Thoracic aorta (tissue), 2 donors: ENCODE data around the gene SLC25A3. TPM values are rescaled to one million over a fixed set of nuclear protein-coding genes. Genes with fewer than 3 reads are reported as not detected.

Experiments used
- ATAC-seq: fragments of 150-250 bp; one replicate; pipeline ENCODE4 v1.8.0; 2017; ENCODE audit warnings: low read depth; ENCODE audit not compliant: insufficient number of reproducible peaks, low FRiP score
- DNase-seq: peaks from one replicate; pipeline ENCODE4 v3.0.0-alpha.2; 2020; ENCODE audit warnings: low spot score
- H3K27ac ChIP-seq, 2 donors: fragments of 200-600 bp; sonication (generic); 1 replicate in 1 of 2; 2 replicates in 1 of 2; pipeline ENCODE4 v1.5.1; 2016; ENCODE audit warnings: mild to moderate bottlenecking in 2 of 2, moderate library complexity in 2 of 2
- H3K27me3 ChIP-seq: fragments of 200-600 bp; sonication (generic); replicated peaks from 2 replicates; pipeline ENCODE4 v1.6.0; 2016; ENCODE audit warnings: mild to moderate bottlenecking; ENCODE audit not compliant: insufficient read depth
- H3K36me3 ChIP-seq: fragments of 200-600 bp; sonication (generic); one replicate; pipeline ENCODE4 v1.5.1; 2016
- H3K4me1 ChIP-seq, 2 donors: fragments of 200-600 bp; sonication (generic); 1 replicate in 1 of 2; 2 replicates in 1 of 2; pipeline versions ENCODE4 v1.5.1 to v1.6.0; 2016; ENCODE audit warnings: low read depth in 2 of 2, mild to moderate bottlenecking in 1 of 2; ENCODE audit not compliant: control insufficient read depth in 1 of 2
- H3K4me3 ChIP-seq: fragments of 200-600 bp; sonication (generic); 2 replicates; pipeline ENCODE4 v1.5.1; 2016; ENCODE audit warnings: mild to moderate bottlenecking
- H3K9me3 ChIP-seq: fragments of 200-600 bp; sonication (generic); 2 replicates; pipeline ENCODE4 v1.5.1; 2016
- CTCF ChIP-seq: fragments of 200-600 bp; sonication (generic); IDR thresholded peaks from one replicate; pipeline ENCODE4 v1.5.1; 2019; ENCODE audit warnings: antibody characterized with exemption
- total RNA-seq, 2 donors: library from RNA; depleted of rRNA; stranded (reverse); fragments of >200 nt; gene quantifications; one replicate each; pipeline versions ENCODE4 v1.1.0 to v1.2.3, GENCODE V29; 2016

The SLC25A3 gene
- total RNA-seq, 2 donors from 2014 or later: 362 to 445 TPM

- Histone ChIP-seq H3K4me3 (no peak overlapping the region), H3K36me3 (no peaks in the 10 kb centered on the region), H3K27me3 (no peaks in the 10 kb centered on the region), H3K4me1 (no peaks in the 10 kb centered on the region), H3K9me3 (no peaks in the 10 kb centered on the region), H3K27ac (no peak overlapping the region)
- TF ChIP-seq CTCF: no peak
- DNase-seq (no peak), ATAC-seq (no peak)
Measured at GRCh38 chr12:98581101-98581500, 12.4 kb upstream of the SLC25A3 start.

GRCh38 chr12:98582093-98582492 lies 11.4 kb upstream of the SLC25A3 start:
- DNase-seq (no peak), ATAC-seq (no peak)
- Histone ChIP-seq H3K36me3 (no peaks in the 10 kb centered on the region), H3K27ac (no peak overlapping the region), H3K4me3 (no peak overlapping the region), H3K4me1 (no peaks in the 10 kb centered on the region), H3K27me3 (no peaks in the 10 kb centered on the region), H3K9me3 (no peaks in the 10 kb centered on the region)
- TF ChIP-seq CTCF: no peak

GRCh38 chr12:98587084-98587483 lies 6.4 kb upstream of the SLC25A3 start:
- H3K27me3 ChIP-seq: no peaks in the 10 kb centered on the region
- no peak overlapping the region for H3K27ac ChIP-seq
- TF ChIP-seq CTCF: no peak
- H3K9me3 ChIP-seq: no peaks in the 10 kb centered on the region
- no peak overlapping the region for H3K4me3 ChIP-seq
- no peak for DNase-seq
- ATAC-seq: no peak
- H3K36me3 ChIP-seq: no peaks in the 10 kb centered on the region
- no peaks in the 10 kb centered on the region for H3K4me1 ChIP-seq

GRCh38 chr12:98591209-98591608 lies 2.3 kb upstream of the SLC25A3 start:
- Histone ChIP-seq H3K4me3 (no peak overlapping the region), H3K27ac (no peak overlapping the region), H3K36me3 (no peaks in the 10 kb centered on the region), H3K9me3 (no peaks in the 10 kb centered on the region), H3K27me3 (no peaks in the 10 kb centered on the region), H3K4me1 (peaks cover 9 to 10% of the 10 kb centered on the region in 2 donors)
- ATAC-seq (no peak), DNase-seq (no peak)
- TF ChIP-seq CTCF: no peak

- Histone ChIP-seq H3K4me1 (peaks cover 14 to 20% of the 10 kb centered on the region in 2 donors), H3K4me3 (peak overlapping the region; percentile 99), H3K27me3 (no peaks in the 10 kb centered on the region), H3K9me3 (no peaks in the 10 kb centered on the region), H3K36me3 (no peaks in the 10 kb centered on the region), H3K27ac (peak overlapping the region; percentile 78 to 90)
- ATAC-seq: no peak
- no peak for TF ChIP-seq CTCF
- no peak for DNase-seq
Measured at GRCh38 chr12:98592825-98593322, 612 bp upstream of the SLC25A3 start.
